ENCODE results near the gene AIP. TPM values are rescaled to one million over a fixed set of nuclear protein-coding genes. Genes with fewer than 3 reads are reported as not detected.
A peak's percentile ranks its signal among the peaks of the same experiment; 100 is the strongest.

AIP gene
- total RNA-seq, 4 donors from 2014 or later = 33.0 to 60.8 (median 48.8) TPM

- intact Hi-C loops (cut with DNase I; ENCODE audit: low total_unique reads) = loop anchor here (2.0 kb wide), 1 partner anchor 23 kb away; no protein-coding TSS in a partner anchor
- Histone ChIP-seq H3K36me3 (no peaks in the 10 kb centered on the region), H3K27ac (peak overlapping the region in 1 of 4 donors; percentile 91), H3K4me1 (peaks cover 4 to 13% of the 10 kb centered on the region in 2 donors), H3K4me3 (no peak overlapping the region), H3K27me3 (no peaks in the 10 kb centered on the region), H3K9me3 (no peaks in the 10 kb centered on the region)
- in situ Hi-C loops (cut with MboI; ENCODE audit: low sequenced_read_pairs in 4 of 4) = no loop called here
- no peak for DNase-seq
- ATAC-seq = no peak
- TF ChIP-seq POLR2A (IDR thresholded peaks at IDR 0.05) = no peak
- TF ChIP-seq, protein P1, sequence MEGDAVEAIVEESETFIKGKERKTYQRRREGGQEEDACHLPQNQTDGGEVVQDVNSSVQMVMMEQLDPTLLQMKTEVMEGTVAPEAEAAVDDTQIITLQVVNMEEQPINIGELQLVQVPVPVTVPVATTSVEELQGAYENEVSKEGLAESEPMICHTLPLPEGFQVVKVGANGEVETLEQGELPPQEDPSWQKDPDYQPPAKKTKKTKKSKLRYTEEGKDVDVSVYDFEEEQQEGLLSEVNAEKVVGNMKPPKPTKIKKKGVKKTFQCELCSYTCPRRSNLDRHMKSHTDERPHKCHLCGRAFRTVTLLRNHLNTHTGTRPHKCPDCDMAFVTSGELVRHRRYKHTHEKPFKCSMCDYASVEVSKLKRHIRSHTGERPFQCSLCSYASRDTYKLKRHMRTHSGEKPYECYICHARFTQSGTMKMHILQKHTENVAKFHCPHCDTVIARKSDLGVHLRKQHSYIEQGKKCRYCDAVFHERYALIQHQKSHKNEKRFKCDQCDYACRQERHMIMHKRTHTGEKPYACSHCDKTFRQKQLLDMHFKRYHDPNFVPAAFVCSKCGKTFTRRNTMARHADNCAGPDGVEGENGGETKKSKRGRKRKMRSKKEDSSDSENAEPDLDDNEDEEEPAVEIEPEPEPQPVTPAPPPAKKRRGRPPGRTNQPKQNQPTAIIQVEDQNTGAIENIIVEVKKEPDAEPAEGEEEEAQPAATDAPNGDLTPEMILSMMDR (IDR thresholded peaks at IDR 0.05 in 4 of 5, conservative IDR thresholded peaks at IDR 0.05 in 1 of 5) = no peak
Measured at GRCh38 chr11:67441731-67442351, 41.0 kb upstream of the AIP start.

DNA sequence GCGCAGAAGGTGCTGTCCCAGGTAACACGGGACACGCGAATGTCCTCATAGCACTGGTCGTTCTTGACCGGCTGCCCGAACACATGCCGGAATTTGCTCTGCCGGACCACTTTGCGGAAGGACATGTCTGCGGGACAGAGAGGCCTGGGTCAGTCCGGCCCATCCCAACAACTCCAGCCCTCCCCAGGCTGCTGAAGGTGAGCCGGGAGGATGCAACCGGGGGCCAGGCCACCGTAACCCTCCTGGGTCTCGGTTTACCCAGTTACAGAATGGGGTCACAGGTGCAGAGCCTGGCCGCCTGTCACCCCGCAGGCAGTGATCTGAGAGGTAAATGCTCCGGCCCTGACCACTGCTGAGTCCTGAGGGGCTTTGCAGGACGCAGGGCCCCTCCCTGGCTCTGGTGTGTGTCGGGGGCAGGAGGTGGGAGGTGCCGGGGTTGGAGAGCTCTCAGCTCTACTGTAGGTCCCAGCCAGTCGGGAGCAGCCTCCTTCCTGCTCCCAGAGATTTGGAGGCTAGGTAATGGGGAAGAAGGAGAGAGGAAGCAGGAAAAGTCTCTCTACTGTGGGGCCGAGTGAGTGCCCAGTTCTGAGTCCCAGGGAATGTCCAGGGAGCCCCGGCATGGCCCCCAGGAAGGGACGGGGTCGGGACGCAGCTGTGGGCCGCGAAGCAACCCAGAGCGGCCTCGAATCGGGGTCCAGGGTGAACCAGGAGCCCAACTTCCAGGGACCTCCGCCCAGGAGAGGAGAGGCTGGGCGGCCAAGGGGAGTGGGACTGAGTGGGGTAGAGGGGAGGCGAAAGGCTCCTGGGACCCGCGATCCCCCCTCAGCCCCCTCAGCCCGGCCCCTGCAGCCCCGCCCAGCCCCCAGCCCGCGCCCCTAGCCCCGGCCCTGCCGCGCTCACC, 40.1 kb upstream of the AIP start:
- Histone ChIP-seq H3K4me3 (peak overlapping the region; percentile 66 to 85 (median 71)), H3K9me3 (no peaks in the 10 kb centered on the region), H3K36me3 (no peaks in the 10 kb centered on the region), H3K27ac (peak overlapping the region; percentile 78 to 93 (median 89)), H3K4me1 (peaks cover 4 to 13% of the 10 kb centered on the region in 2 donors), H3K27me3 (no peaks in the 10 kb centered on the region)
- intact Hi-C loops (cut with DNase I; ENCODE audit: low total_unique reads) (loop anchor here (2.0 kb wide), 1 partner anchor 22 kb away; no protein-coding TSS in a partner anchor), in situ Hi-C loops (cut with MboI; ENCODE audit: low sequenced_read_pairs in 4 of 4) (no loop called here)
- ATAC-seq (peak; percentile 22 to 25), DNase-seq (no peak)
- TF ChIP-seq, protein P1 (IDR thresholded peaks at IDR 0.05 in 4 of 5, conservative IDR thresholded peaks at IDR 0.05 in 1 of 5) = no peak
- TF ChIP-seq POLR2A (IDR thresholded peaks at IDR 0.05) = no peak

GRCh38 chr11:67445515-67445914, 37.3 kb upstream of the AIP start:
- TF ChIP-seq, protein P1 (IDR thresholded peaks at IDR 0.05 in 4 of 5, conservative IDR thresholded peaks at IDR 0.05 in 1 of 5) = no peak
- no peak for TF ChIP-seq POLR2A (IDR thresholded peaks at IDR 0.05)
- Histone ChIP-seq H3K36me3 (no peaks in the 10 kb centered on the region), H3K9me3 (no peaks in the 10 kb centered on the region), H3K27me3 (no peaks in the 10 kb centered on the region), H3K4me1 (peaks cover 4 to 6% of the 10 kb centered on the region in 2 donors), H3K27ac (no peak overlapping the region), H3K4me3 (no peak overlapping the region)
- intact Hi-C loops (cut with DNase I; ENCODE audit: low total_unique reads) = no loop called here
- in situ Hi-C loops (cut with MboI; ENCODE audit: low sequenced_read_pairs in 4 of 4) = no loop called here
- no peak for DNase-seq
- no peak for ATAC-seq

DNA sequence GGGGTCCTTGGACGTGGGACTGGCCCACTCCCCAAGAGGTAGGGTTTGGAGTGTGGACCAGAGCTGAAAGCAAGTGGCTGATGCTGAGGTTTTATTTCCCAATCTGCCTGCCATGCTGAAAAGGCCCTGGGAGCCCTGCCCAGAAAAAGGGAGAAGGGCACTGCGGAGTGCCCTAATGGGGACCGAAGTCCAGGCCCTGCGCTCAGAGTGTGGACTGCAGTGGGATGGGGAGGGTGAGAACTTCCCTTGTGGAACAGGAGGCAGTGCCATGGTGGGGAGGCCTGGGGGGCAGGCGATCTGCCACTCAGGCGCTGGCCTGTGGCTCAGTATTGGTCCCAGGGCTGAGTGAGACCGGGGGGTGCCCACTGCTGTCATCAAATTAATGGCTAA, 34.6 kb upstream of the AIP start:
- Histone ChIP-seq H3K27ac (no peak overlapping the region), H3K9me3 (no peaks in the 10 kb centered on the region), H3K36me3 (no peaks in the 10 kb centered on the region), H3K4me1 (peaks cover 0 to 12% of the 10 kb centered on the region in 2 donors), H3K27me3 (no peaks in the 10 kb centered on the region), H3K4me3 (no peak overlapping the region)
- TF ChIP-seq POLR2A (IDR thresholded peaks at IDR 0.05) = no peak
- TF ChIP-seq, protein P1 (IDR thresholded peaks at IDR 0.05 in 4 of 5, conservative IDR thresholded peaks at IDR 0.05 in 1 of 5) = no peak
- ATAC-seq (no peak), DNase-seq (no peak)
- in situ Hi-C loops (cut with MboI; ENCODE audit: low sequenced_read_pairs in 4 of 4) (no loop called here), intact Hi-C loops (cut with DNase I; ENCODE audit: low total_unique reads) (no loop called here)
